Fibroblast of upper back skin (primary cell): ENCODE data around the gene SPOCK1.
"Not testable (repeated sequence)": the region's sequence is repeated elsewhere in the genome, so short reads cannot be mapped to it uniquely, and the experiment has no call there.

Source experiments
- DNase-seq: peaks from one replicate; pipeline ENCODE4 v3.0.0-alpha.2; 2013

Gene SPOCK1

GRCh38 chr5:136994154-136994553 is 505.0 kb downstream of the SPOCK1 start:
- DNase-seq: no peak

DNA sequence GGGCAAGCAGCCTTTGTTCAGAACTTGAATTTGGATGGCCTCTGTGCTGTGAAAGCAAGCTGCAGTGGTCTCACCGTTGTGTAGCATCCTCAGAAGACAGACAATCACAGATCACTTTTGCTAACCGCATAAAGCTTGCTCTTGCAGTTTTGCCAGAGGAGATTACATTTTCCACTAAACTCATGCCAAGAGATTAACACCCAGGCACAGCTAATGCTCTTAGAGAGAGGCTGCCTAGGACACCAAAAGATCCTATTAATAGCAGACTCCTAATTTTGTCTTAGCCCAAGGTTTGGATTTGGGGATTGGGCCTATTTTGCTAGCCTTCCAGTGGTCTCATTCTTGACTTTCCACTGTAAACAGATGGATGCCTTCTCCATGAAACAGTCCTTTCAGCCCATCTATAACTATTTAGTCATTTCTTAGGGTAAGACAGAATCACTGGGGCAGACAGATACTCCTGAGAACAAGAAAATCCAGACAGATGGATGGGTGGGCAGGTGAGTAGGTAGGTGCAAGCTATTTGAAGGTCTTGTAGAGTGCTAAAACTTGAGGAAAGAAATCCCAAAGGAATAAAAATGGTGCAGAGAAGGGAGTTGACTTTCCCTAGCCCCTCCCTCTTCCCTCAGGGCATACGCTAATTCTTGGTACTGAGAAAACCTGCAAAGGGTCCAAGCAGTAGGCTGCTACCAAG is 506.2 kb downstream of the SPOCK1 start:
- DNase-seq: no peak

DNA sequence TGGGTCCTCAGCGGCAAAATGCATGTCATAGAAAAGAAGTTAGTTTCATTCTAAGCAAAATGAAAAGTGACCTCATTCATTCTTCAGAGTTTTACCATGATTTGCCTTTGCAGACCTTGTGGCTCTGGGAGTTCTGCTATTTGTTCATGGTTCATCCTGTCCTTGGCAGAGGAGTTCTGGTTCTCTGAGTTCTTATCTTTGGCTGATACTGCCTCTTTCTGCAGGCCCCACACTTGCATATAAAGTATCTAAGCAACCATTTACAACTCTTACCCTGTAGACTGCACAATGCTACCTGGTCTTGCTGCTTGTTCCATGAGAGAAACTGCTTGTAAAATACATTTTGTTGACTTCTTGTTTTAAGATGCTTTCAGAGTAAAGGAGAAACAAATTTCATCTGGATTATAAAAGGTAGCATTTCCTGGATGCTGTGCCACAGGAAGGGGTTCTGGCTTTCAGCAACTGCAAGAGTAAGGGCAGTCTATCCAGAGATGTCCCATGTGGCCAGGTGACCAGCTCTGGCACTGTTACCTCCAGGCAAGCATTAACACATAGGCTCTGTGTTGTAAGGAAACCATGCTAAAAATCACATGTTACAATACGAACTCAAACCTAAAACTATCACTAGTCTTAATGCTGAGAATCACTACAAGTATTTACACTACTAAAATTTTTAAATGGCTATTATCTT is 513.2 kb downstream of the SPOCK1 start:
- no peak for DNase-seq

- no peak for DNase-seq
These were observed 514.2 kb downstream of the SPOCK1 start for GRCh38 chr5:136984772-136985446.

DNA sequence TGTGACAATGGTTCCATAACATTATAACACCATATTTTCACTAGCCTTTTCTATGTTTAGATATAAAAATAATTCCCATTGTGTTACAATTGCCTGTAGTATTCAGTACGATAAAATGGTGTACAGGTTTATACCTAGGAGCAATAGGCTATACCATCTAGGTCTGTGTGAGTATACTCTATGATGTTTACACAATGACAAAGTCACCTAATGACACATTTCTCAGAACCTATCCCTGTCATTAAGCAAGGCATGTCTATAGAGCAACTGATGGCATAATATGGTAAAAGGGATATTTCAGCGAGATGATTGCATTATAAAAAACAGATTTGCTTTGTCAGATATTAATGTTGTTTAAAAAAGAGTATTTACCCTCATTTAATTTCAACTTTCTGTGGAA is 517.2 kb downstream of the SPOCK1 start:
- no peak for DNase-seq

GRCh38 chr5:136979131-136979530 is 520.0 kb downstream of the SPOCK1 start:
- DNase-seq: peak; percentile 22

DNA sequence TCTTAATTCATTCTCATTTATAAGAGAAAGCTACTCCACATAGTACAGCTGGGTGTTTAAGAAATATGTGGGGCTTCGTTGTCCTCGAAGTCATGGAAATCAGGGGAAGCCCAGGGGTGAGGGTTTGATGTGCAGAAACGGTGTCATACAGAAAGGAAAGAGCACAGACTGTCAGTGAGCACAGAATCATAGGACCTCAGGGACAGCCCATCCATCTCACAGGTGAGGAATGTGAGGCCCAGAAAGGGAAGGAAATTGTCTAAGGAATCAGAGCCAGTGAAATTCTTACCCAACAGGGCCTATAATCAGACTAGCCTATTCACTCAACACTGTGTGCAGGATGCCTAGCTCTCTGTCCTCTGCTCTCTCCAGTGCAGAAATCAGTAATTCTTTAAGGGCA is 535.6 kb downstream of the SPOCK1 start:
- DNase-seq: no peak

- DNase-seq: no peak
These were observed 541.7 kb downstream of the SPOCK1 start for GRCh38 chr5:136957428-136957827.

GRCh38 chr5:136954142-136954541 is 545.0 kb downstream of the SPOCK1 start:
- DNase-seq: not testable (repeated sequence)

GRCh38 chr5:136953346-136954069 is 545.6 kb downstream of the SPOCK1 start:
- DNase-seq: not testable (repeated sequence)

DNA sequence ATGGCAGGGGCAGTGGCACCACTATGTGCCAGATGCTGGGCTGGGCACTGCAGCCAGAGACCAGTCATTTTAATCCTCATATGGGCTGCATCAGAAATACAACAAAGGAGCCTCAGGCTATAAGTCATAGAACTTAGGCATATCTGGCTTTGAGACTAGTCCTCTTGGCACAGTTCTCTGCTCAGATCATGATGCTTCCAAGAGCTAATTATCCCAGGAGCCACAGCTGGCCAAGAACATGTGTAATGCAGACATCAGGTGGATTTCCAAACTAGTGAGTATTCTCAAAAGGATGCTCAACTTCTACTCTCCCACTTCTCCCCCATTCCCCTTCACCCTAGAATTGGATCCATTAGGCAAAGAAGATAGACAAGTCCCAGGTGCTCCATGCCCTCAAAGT is 571.6 kb downstream of the SPOCK1 start:
- DNase-seq: no peak

- DNase-seq: no peak
These were observed 573.1 kb downstream of the SPOCK1 start for GRCh38 chr5:136926073-136926472.
